GM12891 (cell line): ENCODE data around the gene WDFY3.

Experiments
- PAX5 ChIP-seq: IDR thresholded peaks from 2 replicates; pipeline ENCODE4 v1.6.1; 2011; ENCODE audit warnings: low read length, moderate library complexity, mild to moderate bottlenecking; ENCODE audit not compliant: insufficient read depth, severe bottlenecking
- POLR2A ChIP-seq: IDR thresholded peaks from 2 replicates; pipeline ENCODE4 v1.6.1; 2011; ENCODE audit warnings: low read depth, low read length, control low read depth
- POLR2AphosphoS5 ChIP-seq: IDR thresholded peaks from 2 replicates; pipeline ENCODE4 v1.6.1; 2011; ENCODE audit warnings: low read depth, low read length, control low read depth
- SPI1 ChIP-seq: IDR thresholded peaks from 2 replicates; pipeline ENCODE4 v1.6.1; 2011; ENCODE audit warnings: low read depth, low read length, control low read depth
- TAF1 ChIP-seq: IDR thresholded peaks from 2 replicates; pipeline ENCODE4 v1.6.1; 2011; ENCODE audit warnings: low read depth, low read length, control low read depth

- no peak for TF ChIP-seq POLR2A
- no peak for TF ChIP-seq TAF1
- TF ChIP-seq PAX5: no peak
- TF ChIP-seq SPI1: no peak
- TF ChIP-seq POLR2AphosphoS5: no peak
Measured at GRCh38 chr4:84862064-84862463, 104.4 kb downstream of the WDFY3 start.
